ENCODE measurements around the gene MINDY4. TPM values are rescaled to one million over a fixed set of nuclear protein-coding genes. Genes with fewer than 3 reads are reported as not detected.

MINDY4 gene
- total RNA-seq, 1 donor from 2014 or later = 4.1 TPM

DNA sequence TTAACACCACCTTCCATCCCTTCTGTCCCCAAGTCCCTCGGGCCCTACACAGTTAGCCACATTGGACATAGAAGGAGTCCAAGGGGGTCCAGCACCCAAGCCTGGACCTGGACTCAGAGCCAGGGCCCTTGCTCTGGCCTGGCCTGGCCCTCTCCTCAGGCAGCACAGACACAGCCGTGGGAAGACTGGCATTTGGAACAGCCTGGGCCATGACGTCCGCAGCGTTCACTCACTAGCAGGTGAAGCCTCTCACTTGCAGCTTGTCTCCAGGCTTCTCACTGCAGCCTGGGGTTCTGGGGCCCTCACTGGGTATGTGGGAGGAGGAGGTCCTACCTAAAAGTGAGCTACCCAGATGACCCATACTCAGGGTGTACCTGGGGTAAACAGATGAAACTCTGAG, 106.8 kb downstream of the MINDY4 start:
- H3K27ac ChIP-seq (ENCODE audit: low read depth, low read length) = no peak overlapping the region
- Mint-ChIP-seq H3K36me3 (ENCODE audit: low read depth, unreplicated experiment) (peaks cover 13% of the 10 kb centered on the region), H3K9me3 (ENCODE audit: unreplicated experiment) (peaks cover 5% of the 10 kb centered on the region), H3K4me1 (ENCODE audit: low read depth, unreplicated experiment) (peaks cover 21% of the 10 kb centered on the region), H3K4me3 (ENCODE audit: unreplicated experiment) (no peak overlapping the region), H3K27ac (ENCODE audit: unreplicated experiment) (no peak overlapping the region), H3K27me3 (ENCODE audit: low read depth, unreplicated experiment) (peaks cover 11% of the 10 kb centered on the region)
- H3K9ac ChIP-seq (ENCODE audit: low read length) = no peak overlapping the region
- no peak overlapping the region for H2AFZ ChIP-seq (ENCODE audit: low read depth, low read length)
- DNase-seq (ENCODE audit: low read depth) = no peak
- TF ChIP-seq EZH2 (IDR thresholded peaks at IDR 0.05; ENCODE audit: insufficient read depth, low read length) = no peak
- TF ChIP-seq, protein P1, sequence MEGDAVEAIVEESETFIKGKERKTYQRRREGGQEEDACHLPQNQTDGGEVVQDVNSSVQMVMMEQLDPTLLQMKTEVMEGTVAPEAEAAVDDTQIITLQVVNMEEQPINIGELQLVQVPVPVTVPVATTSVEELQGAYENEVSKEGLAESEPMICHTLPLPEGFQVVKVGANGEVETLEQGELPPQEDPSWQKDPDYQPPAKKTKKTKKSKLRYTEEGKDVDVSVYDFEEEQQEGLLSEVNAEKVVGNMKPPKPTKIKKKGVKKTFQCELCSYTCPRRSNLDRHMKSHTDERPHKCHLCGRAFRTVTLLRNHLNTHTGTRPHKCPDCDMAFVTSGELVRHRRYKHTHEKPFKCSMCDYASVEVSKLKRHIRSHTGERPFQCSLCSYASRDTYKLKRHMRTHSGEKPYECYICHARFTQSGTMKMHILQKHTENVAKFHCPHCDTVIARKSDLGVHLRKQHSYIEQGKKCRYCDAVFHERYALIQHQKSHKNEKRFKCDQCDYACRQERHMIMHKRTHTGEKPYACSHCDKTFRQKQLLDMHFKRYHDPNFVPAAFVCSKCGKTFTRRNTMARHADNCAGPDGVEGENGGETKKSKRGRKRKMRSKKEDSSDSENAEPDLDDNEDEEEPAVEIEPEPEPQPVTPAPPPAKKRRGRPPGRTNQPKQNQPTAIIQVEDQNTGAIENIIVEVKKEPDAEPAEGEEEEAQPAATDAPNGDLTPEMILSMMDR (IDR thresholded peaks at IDR 0.05; ENCODE audit: insufficient read depth, low read depth, low read length) = no peak
- no peak for FAIRE-seq
- no peaks in the 10 kb centered on the region for H3K4me1 ChIP-seq (ENCODE audit: insufficient read depth, low read length)
- H4K20me1 ChIP-seq (ENCODE audit: insufficient read depth, low read length) = no peaks in the 10 kb centered on the region
- H3K36me3 ChIP-seq (ENCODE audit: insufficient read depth, low read length) = no peaks in the 10 kb centered on the region
- H3K4me2 ChIP-seq (ENCODE audit: low read length) = no peak overlapping the region
- no peaks in the 10 kb centered on the region for H3K9me3 ChIP-seq (ENCODE audit: insufficient read depth, low read depth, low read length)
- no peak overlapping the region for H3K4me3 ChIP-seq (ENCODE audit: insufficient read depth, low read depth, low read length)
- no peaks in the 10 kb centered on the region for H3K79me2 ChIP-seq (ENCODE audit: insufficient read depth, low read length)
- no peaks in the 10 kb centered on the region for H3K27me3 ChIP-seq (ENCODE audit: insufficient read depth, low read length)

DNA sequence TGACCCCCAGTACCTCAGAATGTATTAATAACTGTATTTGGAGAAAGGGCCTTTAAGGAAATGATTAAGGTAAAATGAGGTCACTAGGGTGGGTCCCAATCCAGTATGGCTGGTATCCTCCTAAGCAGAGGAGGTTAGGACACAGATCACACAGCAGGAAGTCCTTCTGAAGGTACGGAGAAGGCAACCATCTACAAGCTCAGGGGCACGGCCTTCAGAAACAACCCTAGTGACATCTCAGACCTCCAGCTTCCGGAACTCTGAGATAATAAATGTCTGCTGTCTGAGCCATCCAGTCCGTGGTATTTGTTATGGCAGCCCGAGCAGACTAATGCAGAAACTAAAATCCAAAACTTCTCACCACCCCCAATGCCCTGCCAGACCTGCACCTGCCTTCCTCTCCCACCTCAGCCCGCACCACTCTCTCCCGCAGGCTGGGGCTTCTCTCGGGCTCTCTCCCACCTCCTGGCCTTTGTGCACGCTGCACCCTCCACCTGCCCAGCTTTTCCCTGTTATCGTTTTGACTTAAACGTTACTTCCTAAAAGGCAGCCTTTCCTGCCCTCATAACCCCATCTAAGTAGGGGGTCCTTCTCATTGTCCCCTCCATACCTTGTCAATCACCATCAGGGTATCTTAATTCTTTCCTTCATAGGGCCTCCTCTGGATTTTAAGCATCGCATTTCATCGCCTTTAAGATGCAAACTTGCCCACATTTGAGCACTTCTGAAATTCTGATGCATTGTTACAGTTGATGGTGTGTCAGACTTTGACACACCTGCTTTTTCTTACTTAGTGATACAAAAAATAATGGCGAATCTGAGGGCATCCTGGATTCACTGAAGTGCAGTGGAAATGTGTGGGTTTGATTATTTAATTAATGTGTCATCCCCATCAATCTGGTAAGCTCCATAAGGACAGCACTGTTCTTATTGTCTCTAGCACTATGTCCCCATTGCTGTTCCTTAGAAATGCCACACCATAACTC, 108.2 kb downstream of the MINDY4 start:
- H3K4me1 ChIP-seq (ENCODE audit: insufficient read depth, low read length) = no peaks in the 10 kb centered on the region
- no peaks in the 10 kb centered on the region for H3K27me3 ChIP-seq (ENCODE audit: insufficient read depth, low read length)
- H3K36me3 ChIP-seq (ENCODE audit: insufficient read depth, low read length) = no peaks in the 10 kb centered on the region
- peaks cover 21% of the 10 kb centered on the region for H3K4me1 Mint-ChIP-seq (ENCODE audit: low read depth, unreplicated experiment)
- peaks cover 16% of the 10 kb centered on the region for H3K36me3 Mint-ChIP-seq (ENCODE audit: low read depth, unreplicated experiment)
- H3K27ac Mint-ChIP-seq (ENCODE audit: unreplicated experiment) = no peak overlapping the region
- no peak overlapping the region for H2AFZ ChIP-seq (ENCODE audit: low read depth, low read length)
- peaks cover 14% of the 10 kb centered on the region for H3K27me3 Mint-ChIP-seq (ENCODE audit: low read depth, unreplicated experiment)
- DNase-seq (ENCODE audit: low read depth) (no peak), FAIRE-seq (no peak)
- no peak overlapping the region for H3K4me3 Mint-ChIP-seq (ENCODE audit: unreplicated experiment)
- H3K9me3 ChIP-seq (ENCODE audit: insufficient read depth, low read depth, low read length) = no peaks in the 10 kb centered on the region
- peaks cover 5% of the 10 kb centered on the region for H3K9me3 Mint-ChIP-seq (ENCODE audit: unreplicated experiment)
- H3K4me3 ChIP-seq (ENCODE audit: insufficient read depth, low read depth, low read length) = no peak overlapping the region
- H3K4me2 ChIP-seq (ENCODE audit: low read length) = no peak overlapping the region
- no peaks in the 10 kb centered on the region for H3K79me2 ChIP-seq (ENCODE audit: insufficient read depth, low read length)
- no peak for TF ChIP-seq EZH2 (IDR thresholded peaks at IDR 0.05; ENCODE audit: insufficient read depth, low read length)
- TF ChIP-seq, protein P1 (IDR thresholded peaks at IDR 0.05; ENCODE audit: insufficient read depth, low read depth, low read length) = no peak
- no peak overlapping the region for H3K27ac ChIP-seq (ENCODE audit: low read depth, low read length)
- H4K20me1 ChIP-seq (ENCODE audit: insufficient read depth, low read length) = no peaks in the 10 kb centered on the region
- no peak overlapping the region for H3K9ac ChIP-seq (ENCODE audit: low read length)
